ENCODE results near the gene AFF1. TPM values are rescaled to one million over a fixed set of nuclear protein-coding genes. Genes with fewer than 3 reads are reported as not detected.

AFF1 gene
- total and polyA plus RNA-seq, 2 experiments from 2014 or later: 9.4 to 13.8 TPM

- TF ChIP-seq EZH2 (IDR thresholded peaks at IDR 0.05; ENCODE audit: insufficient read depth, poor library complexity, severe bottlenecking) (no peak), EZH2phosphoT487 (IDR thresholded peaks at IDR 0.05; ENCODE audit: insufficient read depth, low read depth) (no peak)
- Histone ChIP-seq H3K9me3 (ENCODE audit: low read depth) (no peaks in the 10 kb centered on the region), H3K27ac (no peak overlapping the region), H2AFZ (no peak overlapping the region), H3K4me2 (ENCODE audit: unreplicated experiment) (no peak overlapping the region), H3K4me1 (ENCODE audit: insufficient read depth) (peaks cover 7% of the 10 kb centered on the region; the same call in 1 of the 2 replicates), H3K79me2 (ENCODE audit: insufficient read depth) (no peaks in the 10 kb centered on the region), H3K9ac (no peak overlapping the region), H3K4me3 (no peak overlapping the region), H3F3A (ENCODE audit: insufficient read depth) (peaks cover 14% of the 10 kb centered on the region), H3K27me3 (replicated peaks; ENCODE audit: insufficient read depth) (no peaks in the 10 kb centered on the region), H3K9me2 (ENCODE audit: insufficient read depth) (no peaks in the 10 kb centered on the region), H4K20me1 (ENCODE audit: insufficient read depth) (no peaks in the 10 kb centered on the region), H3K36me3 (ENCODE audit: low read depth) (no peaks in the 10 kb centered on the region)
- 36 to 45% methylated on average over 4 of the region's 4 CpGs for WGBS, 2 experiments (ENCODE audit: low coverage in 1 of 2, low lambda C conversion rate in 2 of 2, missing lambda C conversion rate in 2 of 2)
- in situ Hi-C loops (cut with MboI): loop anchor here (5.0 kb wide), 1 partner anchor 399 kb away; no protein-coding TSS in a partner anchor
- peak; percentile 23 for DNase-seq
Observed at GRCh38 chr4:86896596-86896995, 38.2 kb upstream of the AFF1 start.

- Histone ChIP-seq H2AFZ (no peak overlapping the region), H3K4me1 (ENCODE audit: insufficient read depth) (peaks cover 7% of the 10 kb centered on the region; the same call in 1 of the 2 replicates), H3K79me2 (ENCODE audit: insufficient read depth) (no peaks in the 10 kb centered on the region), H3K9ac (no peak overlapping the region), H3K27ac (no peak overlapping the region), H3K4me3 (no peak overlapping the region), H3F3A (ENCODE audit: insufficient read depth) (peaks cover 14% of the 10 kb centered on the region), H3K36me3 (ENCODE audit: low read depth) (no peaks in the 10 kb centered on the region), H3K9me2 (ENCODE audit: insufficient read depth) (no peaks in the 10 kb centered on the region), H3K27me3 (replicated peaks; ENCODE audit: insufficient read depth) (no peaks in the 10 kb centered on the region), H3K9me3 (ENCODE audit: low read depth) (no peaks in the 10 kb centered on the region), H4K20me1 (ENCODE audit: insufficient read depth) (no peaks in the 10 kb centered on the region), H3K4me2 (ENCODE audit: unreplicated experiment) (no peak overlapping the region)
- DNase-seq: no peak
- WGBS, 2 experiments (ENCODE audit: low coverage in 1 of 2, low lambda C conversion rate in 2 of 2, missing lambda C conversion rate in 2 of 2): 96 to 98% methylated on average over 4 of the region's 4 CpGs
- in situ Hi-C loops (cut with MboI): loop anchor here (5.0 kb wide), 1 partner anchor 401 kb away; no protein-coding TSS in a partner anchor
- TF ChIP-seq EZH2phosphoT487 (IDR thresholded peaks at IDR 0.05; ENCODE audit: insufficient read depth, low read depth) (no peak), EZH2 (IDR thresholded peaks at IDR 0.05; ENCODE audit: insufficient read depth, poor library complexity, severe bottlenecking) (no peak)
Observed at GRCh38 chr4:86898562-86898961, 36.2 kb upstream of the AFF1 start.

- in situ Hi-C loops (cut with MboI): loop anchor here (25.0 kb wide), 1 partner anchor 335 kb away; no protein-coding TSS in a partner anchor
- H3F3A ChIP-seq (ENCODE audit: insufficient read depth): no peaks in the 10 kb centered on the region
- H3K4me3 ChIP-seq: no peak overlapping the region
Observed at GRCh38 chr4:86901864-86902263, 32.9 kb upstream of the AFF1 start.

GRCh38 chr4:86908251-86908657 is 26.6 kb upstream of the AFF1 start:
- in situ Hi-C loops (cut with MboI): loop anchor here (25.0 kb wide), 1 partner anchor 329 kb away; no protein-coding TSS in a partner anchor
- TF ChIP-seq EZH2 (IDR thresholded peaks at IDR 0.05; ENCODE audit: insufficient read depth, poor library complexity, severe bottlenecking) (no peak), EZH2phosphoT487 (IDR thresholded peaks at IDR 0.05; ENCODE audit: insufficient read depth, low read depth) (no peak)
- no peak overlapping the region for H3K4me2 ChIP-seq (ENCODE audit: unreplicated experiment)
- H3K27me3 ChIP-seq (replicated peaks; ENCODE audit: insufficient read depth): no peaks in the 10 kb centered on the region
- no peaks in the 10 kb centered on the region for H3K36me3 ChIP-seq (ENCODE audit: low read depth)
- H3K27ac ChIP-seq: no peak overlapping the region
- H3K4me3 ChIP-seq: peak overlapping the region; percentile 36; the same call in 1 of the 2 replicates
- no peaks in the 10 kb centered on the region for H3F3A ChIP-seq (ENCODE audit: insufficient read depth)
- H2AFZ ChIP-seq: peak overlapping the region; percentile 84
- H3K4me1 ChIP-seq (ENCODE audit: insufficient read depth): peaks cover 5% of the 10 kb centered on the region; the same call in 1 of the 2 replicates
- no peaks in the 10 kb centered on the region for H4K20me1 ChIP-seq (ENCODE audit: insufficient read depth)
- H3K9me3 ChIP-seq (ENCODE audit: low read depth): no peaks in the 10 kb centered on the region
- 16 to 27% methylated on average over 2 of the region's 2 CpGs for WGBS, 2 experiments (ENCODE audit: low coverage in 1 of 2, low lambda C conversion rate in 2 of 2, missing lambda C conversion rate in 2 of 2)
- peak; percentile 55 for DNase-seq
- H3K9me2 ChIP-seq (ENCODE audit: insufficient read depth): no peaks in the 10 kb centered on the region
- no peak overlapping the region for H3K9ac ChIP-seq
- H3K79me2 ChIP-seq (ENCODE audit: insufficient read depth): no peaks in the 10 kb centered on the region

More at GRCh38 chr4:86901864-86902263, 32.9 kb upstream of the AFF1 start:
- no peak for TF ChIP-seq EZH2 (IDR thresholded peaks at IDR 0.05; ENCODE audit: insufficient read depth, poor library complexity, severe bottlenecking)
- no peak for TF ChIP-seq EZH2phosphoT487 (IDR thresholded peaks at IDR 0.05; ENCODE audit: insufficient read depth, low read depth)
- Histone ChIP-seq H4K20me1 (ENCODE audit: insufficient read depth) (no peaks in the 10 kb centered on the region), H3K9me2 (ENCODE audit: insufficient read depth) (no peaks in the 10 kb centered on the region), H3K36me3 (ENCODE audit: low read depth) (no peaks in the 10 kb centered on the region), H3K4me2 (ENCODE audit: unreplicated experiment) (no peak overlapping the region), H3K9ac (no peak overlapping the region), H3K27me3 (replicated peaks; ENCODE audit: insufficient read depth) (no peaks in the 10 kb centered on the region), H2AFZ (no peak overlapping the region), H3K79me2 (ENCODE audit: insufficient read depth) (no peaks in the 10 kb centered on the region), H3K9me3 (ENCODE audit: low read depth) (no peaks in the 10 kb centered on the region), H3K27ac (no peak overlapping the region), H3K4me1 (ENCODE audit: insufficient read depth) (no peaks in the 10 kb centered on the region)
- DNase-seq: no peak
- 91 to 94% methylated on average over 3 of the region's 3 CpGs for WGBS, 2 experiments (ENCODE audit: low coverage in 1 of 2, low lambda C conversion rate in 2 of 2, missing lambda C conversion rate in 2 of 2)

All from GM23248 (cell line).